ENCODE measurements around the gene RAD51B. TPM values are rescaled to one million over a fixed set of nuclear protein-coding genes. Genes with fewer than 3 reads are reported as not detected.
A peak's percentile ranks its signal among the peaks of the same experiment; 100 is the strongest.

RAD51B gene
- total RNA-seq, 5 donors from 2014 or later (not counting 1 experiment from before 2014, with no cell fraction given), result 25.4 to 47.9 (median 30.0) TPM

DNA sequence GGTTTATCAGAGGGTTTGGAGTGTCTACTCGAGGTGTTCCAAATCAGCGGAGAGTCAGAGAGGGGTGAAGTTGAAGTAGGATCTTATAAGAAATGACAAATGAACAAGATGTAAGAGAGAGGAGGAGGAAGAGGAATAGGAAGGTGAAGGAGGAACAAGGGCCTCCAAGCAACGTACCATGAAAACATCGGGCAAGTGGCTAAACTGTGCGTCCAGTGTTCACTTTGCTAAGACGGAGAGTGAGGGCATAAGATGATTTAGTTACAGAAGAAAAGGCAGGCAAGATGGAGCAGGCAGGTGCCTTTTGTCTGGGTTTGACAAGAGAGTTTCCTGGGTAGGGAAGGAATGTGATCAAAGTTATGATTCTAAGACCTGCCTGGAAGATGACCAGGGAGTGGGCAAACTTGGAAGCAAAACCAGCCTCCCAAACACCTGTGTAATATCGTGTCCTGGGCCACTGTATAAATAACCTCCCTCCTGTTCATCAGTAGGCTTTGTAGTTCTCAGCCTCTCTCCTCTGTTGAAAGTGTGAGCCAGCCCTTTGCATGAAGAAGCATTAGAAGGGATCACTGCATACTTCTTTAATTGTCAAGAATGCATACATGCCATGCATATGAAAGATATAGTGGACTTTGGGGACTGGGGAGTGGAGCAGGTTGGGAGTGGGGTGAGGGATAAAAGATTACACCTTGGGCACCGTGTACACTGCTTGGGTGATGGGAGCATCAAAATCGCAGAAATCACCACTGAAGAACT is 861.9 kb downstream of the RAD51B start:
- no peaks in the 10 kb centered on the region for H3K9me3 Mint-ChIP-seq
- peak overlapping the region; percentile 14 for H3K27ac ChIP-seq (ENCODE audit: low read length)
- DNase-seq (no peak), ATAC-seq (replicated peaks in 1 of 4) (no peak)
- ChIA-PET POLR2A (no interaction called here), CTCF (no interaction called here)
- H3K9me3 ChIP-seq, result no peaks in the 10 kb centered on the region
- no peaks in the 10 kb centered on the region for H3K27me3 Mint-ChIP-seq
- H3K4me3 ChIP-seq (ENCODE audit: control insufficient read depth in 1 of 2, extremely low read depth in 1 of 2, low read length in 1 of 2), result no peak overlapping the region
- no peaks in the 10 kb centered on the region for H3K27me3 ChIP-seq (replicated peaks in 1 of 2; ENCODE audit: control insufficient read depth in 2 of 2, extremely low read depth in 1 of 2, insufficient read depth in 2 of 2, low read length in 1 of 2)
- H3K4me3 Mint-ChIP-seq, result peak overlapping the region in 1 of 3 donors; percentile 33
- H3K36me3 Mint-ChIP-seq, result no peaks in the 10 kb centered on the region
- peak overlapping the region; percentile 84 to 85 for H3K27ac Mint-ChIP-seq
- peaks cover 58 to 65% (median 59%) of the 10 kb centered on the region in 3 donors for H3K4me1 Mint-ChIP-seq
- 95% methylated on average over 6 of the region's 9 CpGs for WGBS (ENCODE audit: insufficient coverage)
- H3K4me1 ChIP-seq (ENCODE audit: control insufficient read depth in 1 of 2, extremely low read depth in 1 of 2, insufficient read depth in 2 of 2, low read length in 2 of 2), result peaks cover 29 to 59% of the 10 kb centered on the region in 2 experiments
- H3K36me3 ChIP-seq (ENCODE audit: control insufficient read depth in 2 of 2, extremely low read depth in 1 of 2, insufficient read depth in 1 of 2, low read length in 1 of 2), result no peaks in the 10 kb centered on the region

DNA sequence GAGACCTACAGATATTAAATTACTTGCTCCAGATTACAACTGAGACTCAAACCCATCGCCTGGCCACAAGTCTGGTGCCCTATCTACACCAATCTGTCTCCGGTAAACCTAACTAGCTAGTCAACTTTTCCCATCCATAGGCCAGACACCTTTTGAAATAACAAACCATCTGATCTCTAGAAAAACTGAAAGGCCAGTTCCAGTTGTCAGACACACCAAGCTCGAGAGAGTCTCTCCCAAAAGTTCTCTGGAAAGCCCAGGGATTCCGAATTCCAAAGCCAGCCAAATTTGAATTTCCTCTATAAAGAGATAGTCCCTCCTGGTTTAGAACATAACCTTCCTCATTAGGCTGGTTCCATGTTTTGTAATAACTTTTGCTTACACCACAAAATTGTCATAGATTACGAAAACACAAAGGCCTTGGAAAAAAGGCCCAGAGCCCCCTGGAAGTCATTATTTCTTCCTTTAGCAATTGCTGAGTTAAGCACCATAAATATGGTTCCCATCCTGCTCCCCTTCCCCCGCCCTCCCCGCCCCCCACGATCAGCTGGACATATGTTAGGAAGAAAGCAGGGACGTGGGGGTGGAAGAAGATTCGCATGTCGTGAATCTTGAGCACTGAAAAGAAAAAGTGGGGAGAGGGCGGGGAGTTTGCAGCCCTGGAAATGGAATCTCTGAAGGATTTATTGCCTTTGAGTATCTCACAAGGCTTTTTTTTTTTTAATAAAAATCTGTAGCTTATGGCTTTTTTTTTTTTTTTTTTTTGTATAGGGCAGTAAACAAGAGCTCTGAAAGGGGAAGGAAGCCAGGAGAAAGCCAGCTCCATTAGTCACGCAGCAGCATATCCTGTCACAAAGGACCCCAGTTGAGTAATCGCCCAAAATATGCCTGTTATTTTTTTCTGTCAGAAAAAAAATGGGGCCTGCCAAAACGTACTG is 862.9 kb downstream of the RAD51B start:
- WGBS (ENCODE audit: insufficient coverage), result 78% methylated on average over 7 of the region's 15 CpGs
- H3K4me1 ChIP-seq (ENCODE audit: control insufficient read depth in 1 of 2, extremely low read depth in 1 of 2, insufficient read depth in 2 of 2, low read length in 2 of 2), result peaks cover 29 to 59% of the 10 kb centered on the region in 2 experiments
- DNase-seq, result peak in 14 of 35 experiments; percentile 6 to 61 (median 22)
- Mint-ChIP-seq H3K4me3 (peak overlapping the region; percentile 46 to 62 (median 50)), H3K27ac (peak overlapping the region; percentile 95 to 96), H3K36me3 (no peaks in the 10 kb centered on the region), H3K9me3 (no peaks in the 10 kb centered on the region), H3K27me3 (no peaks in the 10 kb centered on the region), H3K4me1 (peaks cover 59 to 71% (median 61%) of the 10 kb centered on the region in 3 donors)
- no peak overlapping the region for H3K4me3 ChIP-seq (ENCODE audit: control insufficient read depth in 1 of 2, extremely low read depth in 1 of 2, low read length in 1 of 2)
- ChIA-PET CTCF (interaction anchor here (0.5 to 0.9 kb wide), 7 partner anchors 31 to 397 kb away, joined by 3 to 11 read pairs (median 6); no protein-coding TSS in a partner anchor), POLR2A (interaction anchor here (0.5 to 1.0 kb wide), 8 partner anchors 18 to 586 kb away, joined by 3 to 13 read pairs (median 5); no protein-coding TSS in a partner anchor)
- no peaks in the 10 kb centered on the region for H3K27me3 ChIP-seq (replicated peaks in 1 of 2; ENCODE audit: control insufficient read depth in 2 of 2, extremely low read depth in 1 of 2, insufficient read depth in 2 of 2, low read length in 1 of 2)
- H3K36me3 ChIP-seq (ENCODE audit: control insufficient read depth in 2 of 2, extremely low read depth in 1 of 2, insufficient read depth in 1 of 2, low read length in 1 of 2), result no peaks in the 10 kb centered on the region
- H3K9me3 ChIP-seq, result no peaks in the 10 kb centered on the region
- peak overlapping the region; percentile 88 for H3K27ac ChIP-seq (ENCODE audit: low read length)
- peak in 2 of 4 experiments; percentile 18 to 20 for ATAC-seq (replicated peaks in 1 of 4)

DNA sequence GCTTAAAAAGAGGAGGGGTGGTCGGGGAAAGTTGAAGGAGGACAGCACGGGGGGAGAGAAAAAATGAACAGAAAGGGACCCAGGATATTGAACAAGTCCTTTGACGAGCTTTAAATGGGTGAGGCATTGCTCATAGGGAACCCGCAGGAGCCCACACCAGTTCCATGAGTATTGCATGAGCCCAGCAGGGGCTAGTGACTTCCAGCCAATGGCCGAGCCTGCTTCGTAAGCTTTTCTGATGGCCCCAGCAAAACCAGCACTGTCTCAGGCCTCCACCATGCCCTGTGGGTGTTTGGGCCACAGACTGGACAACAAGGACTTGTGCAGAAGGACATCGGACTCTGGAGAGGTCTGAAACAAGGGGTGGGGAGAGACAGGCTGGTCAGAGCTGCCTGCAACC is 863.7 kb downstream of the RAD51B start:
- Histone ChIP-seq H3K27ac (ENCODE audit: low read length) (peak overlapping the region; percentile 88), H3K9me3 (no peaks in the 10 kb centered on the region), H3K4me1 (ENCODE audit: control insufficient read depth in 1 of 2, extremely low read depth in 1 of 2, insufficient read depth in 2 of 2, low read length in 2 of 2) (peaks cover 29 to 59% of the 10 kb centered on the region in 2 experiments), H3K27me3 (replicated peaks in 1 of 2; ENCODE audit: control insufficient read depth in 2 of 2, extremely low read depth in 1 of 2, insufficient read depth in 2 of 2, low read length in 1 of 2) (no peaks in the 10 kb centered on the region), H3K4me3 (ENCODE audit: control insufficient read depth in 1 of 2, extremely low read depth in 1 of 2, low read length in 1 of 2) (no peak overlapping the region), H3K36me3 (ENCODE audit: control insufficient read depth in 2 of 2, extremely low read depth in 1 of 2, insufficient read depth in 1 of 2, low read length in 1 of 2) (no peaks in the 10 kb centered on the region)
- whole genome bisulfite sequencing (ENCODE audit: insufficient coverage), result 93% methylated on average over 5 of the region's 7 CpGs
- ChIA-PET POLR2A (interaction anchor here (0.5 to 1.0 kb wide), 6 partner anchors 19 to 408 kb away, joined by 3 to 13 read pairs (median 5); no protein-coding TSS in a partner anchor), CTCF (interaction anchor here (0.5 to 0.9 kb wide), 5 partner anchors 46 to 398 kb away, joined by 3 to 11 read pairs (median 6); no protein-coding TSS in a partner anchor)
- H3K27ac Mint-ChIP-seq, result peak overlapping the region; percentile 95 to 96
- peaks cover 58 to 74% (median 59%) of the 10 kb centered on the region in 3 donors for H3K4me1 Mint-ChIP-seq
- no peaks in the 10 kb centered on the region for H3K27me3 Mint-ChIP-seq
- ATAC-seq (replicated peaks in 1 of 4), result no peak
- H3K9me3 Mint-ChIP-seq, result no peaks in the 10 kb centered on the region
- no peak for DNase-seq
- H3K36me3 Mint-ChIP-seq, result no peaks in the 10 kb centered on the region
- peak overlapping the region; percentile 46 to 62 (median 50) for H3K4me3 Mint-ChIP-seq

DNA sequence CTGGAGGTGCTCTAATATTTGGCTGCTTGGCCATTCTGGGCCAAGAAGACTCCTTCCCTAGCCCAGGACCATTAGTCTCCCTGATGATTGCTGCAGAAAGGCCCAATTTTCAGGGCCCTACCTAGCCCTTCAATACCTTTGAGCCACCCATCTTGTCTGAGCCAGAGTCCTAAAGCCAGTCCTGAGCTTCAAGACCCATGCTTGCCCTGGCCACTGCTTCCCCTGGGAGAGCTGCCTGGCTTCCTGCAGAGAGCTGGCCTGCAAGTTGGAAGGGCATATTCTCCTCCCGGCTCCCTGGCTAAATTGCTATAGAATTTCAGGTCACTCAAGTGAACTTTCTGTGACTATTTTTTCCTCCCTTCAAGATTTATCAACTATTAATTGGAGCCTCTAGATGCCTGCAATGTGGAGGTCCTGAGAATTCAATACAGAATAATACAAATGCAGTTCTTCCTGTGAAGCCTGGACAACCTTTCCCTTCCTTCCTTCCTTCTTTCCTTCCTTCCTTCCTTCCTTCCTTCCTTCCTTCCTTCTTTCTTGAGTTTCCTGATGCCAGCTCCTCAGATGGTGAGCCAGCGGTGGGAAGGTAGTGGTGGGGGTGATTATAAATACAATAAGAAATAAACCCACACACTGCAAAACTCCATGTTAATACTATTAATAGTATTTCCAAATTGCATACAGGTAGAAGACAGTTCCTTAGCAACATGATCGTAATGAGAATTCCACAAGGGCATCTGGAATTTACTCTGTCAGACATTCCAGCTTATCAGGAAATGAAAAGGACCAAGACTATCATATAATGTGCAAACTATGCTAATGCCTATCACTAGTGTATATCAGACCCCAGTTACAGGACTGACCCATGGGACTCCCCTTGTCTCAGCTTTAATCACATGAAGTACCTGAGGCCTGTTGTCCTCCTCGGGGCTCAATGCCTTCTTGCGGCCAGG is 865.2 kb downstream of the RAD51B start:
- no peak for ATAC-seq (replicated peaks in 1 of 4)
- 62% methylated on average over 4 of the region's 5 CpGs for WGBS (ENCODE audit: insufficient coverage)
- no peaks in the 10 kb centered on the region for H3K9me3 Mint-ChIP-seq
- H3K9me3 ChIP-seq, result no peaks in the 10 kb centered on the region
- H3K27me3 ChIP-seq (replicated peaks in 1 of 2; ENCODE audit: control insufficient read depth in 2 of 2, extremely low read depth in 1 of 2, insufficient read depth in 2 of 2, low read length in 1 of 2), result no peaks in the 10 kb centered on the region
- H3K27ac ChIP-seq (ENCODE audit: low read length), result peak overlapping the region; percentile 88
- peak overlapping the region; percentile 4 to 78 (median 50) for H3K4me3 Mint-ChIP-seq
- ChIA-PET POLR2A (interaction anchor here in 1 of 2 donors (1.1 to 1.8 kb wide), 4 partner anchors 96 to 178 kb away, joined by 5 to 7 read pairs (median 5); no protein-coding TSS in a partner anchor), CTCF (interaction anchor here (0.5 to 2.0 kb wide), 11 partner anchors 14 to 900 kb away, joined by 3 to 12 read pairs (median 4); no protein-coding TSS in a partner anchor)
- H3K27me3 Mint-ChIP-seq, result no peaks in the 10 kb centered on the region
- H3K4me1 Mint-ChIP-seq, result peaks cover 59 to 75% (median 66%) of the 10 kb centered on the region in 3 donors
- no peaks in the 10 kb centered on the region for H3K36me3 Mint-ChIP-seq
- H3K4me3 ChIP-seq (ENCODE audit: control insufficient read depth in 1 of 2, extremely low read depth in 1 of 2, low read length in 1 of 2), result no peak overlapping the region
- H3K36me3 ChIP-seq (ENCODE audit: control insufficient read depth in 2 of 2, extremely low read depth in 1 of 2, insufficient read depth in 1 of 2, low read length in 1 of 2), result no peaks in the 10 kb centered on the region
- peak overlapping the region; percentile 95 to 96 for H3K27ac Mint-ChIP-seq
- DNase-seq, result no peak
- H3K4me1 ChIP-seq (ENCODE audit: control insufficient read depth in 1 of 2, extremely low read depth in 1 of 2, insufficient read depth in 2 of 2, low read length in 2 of 2), result peaks cover 29 to 62% of the 10 kb centered on the region in 2 experiments

DNA sequence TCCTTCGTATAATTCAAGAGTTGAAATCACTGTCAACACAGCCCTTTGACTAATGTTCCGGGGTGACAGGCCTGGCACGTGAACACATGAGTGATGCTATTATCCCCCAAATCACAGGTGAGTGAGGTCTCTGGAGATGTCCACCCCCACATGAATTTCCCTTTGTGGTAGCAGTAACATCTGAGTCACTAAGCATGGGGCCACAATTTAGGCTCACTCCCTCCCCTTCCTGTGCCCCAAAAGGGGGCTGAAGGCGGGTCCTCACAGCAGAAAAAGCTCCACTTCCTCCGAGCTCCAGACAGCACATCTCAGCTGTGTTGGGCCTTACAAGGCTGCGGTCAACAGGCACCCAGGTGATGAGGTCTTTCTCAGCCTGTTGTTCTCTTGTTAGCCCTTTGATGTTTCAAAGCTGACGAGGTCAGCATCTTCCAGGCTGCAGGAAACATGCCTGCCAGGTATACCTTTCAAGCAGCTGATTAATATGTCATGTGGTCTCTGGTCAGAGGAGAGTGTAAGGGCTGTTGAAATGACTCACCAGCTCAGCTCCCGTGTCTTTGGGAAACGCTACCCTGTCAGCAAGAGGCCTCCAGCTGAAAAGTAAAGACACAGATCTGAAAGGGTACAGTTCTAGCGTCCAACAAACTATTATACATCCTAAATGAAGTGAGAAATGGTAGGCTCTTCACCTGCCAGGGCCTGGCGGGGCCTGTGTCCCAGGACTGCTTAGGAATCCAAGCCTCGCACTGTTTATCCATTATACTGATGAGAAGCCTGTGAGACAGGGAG is 866.0 kb downstream of the RAD51B start:
- H3K4me3 Mint-ChIP-seq, result peak overlapping the region; percentile 4 to 78 (median 50)
- CTCF ChIA-PET, result interaction anchor here (0.6 to 2.0 kb wide), 11 partner anchors 13 to 179 kb away, joined by 3 to 12 read pairs (median 4); no protein-coding TSS in a partner anchor
- H3K36me3 Mint-ChIP-seq, result no peaks in the 10 kb centered on the region
- POLR2A ChIA-PET, result interaction anchor here in 1 of 2 donors (0.6 to 1.8 kb wide), 5 partner anchors 95 to 179 kb away, joined by 3 to 7 read pairs (median 5); no protein-coding TSS in a partner anchor
- ATAC-seq (replicated peaks in 1 of 4) (peak; percentile 86 to 90 (median 88)), DNase-seq (peak; percentile 60 to 89 (median 77))
- H3K36me3 ChIP-seq (ENCODE audit: control insufficient read depth in 2 of 2, extremely low read depth in 1 of 2, insufficient read depth in 1 of 2, low read length in 1 of 2), result no peaks in the 10 kb centered on the region
- H3K27ac Mint-ChIP-seq, result peak overlapping the region; percentile 95 to 96
- WGBS (ENCODE audit: insufficient coverage), result 25% methylated on average over 6 of the region's 12 CpGs
- peaks cover 29 to 60% of the 10 kb centered on the region in 2 experiments for H3K4me1 ChIP-seq (ENCODE audit: control insufficient read depth in 1 of 2, extremely low read depth in 1 of 2, insufficient read depth in 2 of 2, low read length in 2 of 2)
- H3K27me3 Mint-ChIP-seq, result no peaks in the 10 kb centered on the region
- H3K4me3 ChIP-seq (ENCODE audit: control insufficient read depth in 1 of 2, extremely low read depth in 1 of 2, low read length in 1 of 2), result no peak overlapping the region
- no peaks in the 10 kb centered on the region for H3K27me3 ChIP-seq (replicated peaks in 1 of 2; ENCODE audit: control insufficient read depth in 2 of 2, extremely low read depth in 1 of 2, insufficient read depth in 2 of 2, low read length in 1 of 2)
- H3K4me1 Mint-ChIP-seq, result peaks cover 57 to 71% (median 66%) of the 10 kb centered on the region in 3 donors
- no peaks in the 10 kb centered on the region for H3K9me3 Mint-ChIP-seq
- peak overlapping the region; percentile 88 for H3K27ac ChIP-seq (ENCODE audit: low read length)
- H3K9me3 ChIP-seq, result no peaks in the 10 kb centered on the region
